Natural killer cell (primary cell): ENCODE measurements around the gene HYAL1. TPM values are rescaled to one million over a fixed set of nuclear protein-coding genes. Genes with fewer than 3 reads are reported as not detected.

Experiments used
- ATAC-seq, 3 donors: fragments of 150-1000 bp in 2 of 3; fragments of 200-7000 bp in 1 of 3; cut with Tn5 transposase; 1 replicate in 1 of 3; 2 replicates in 2 of 3; pipeline ENCODE4 v1.10.0; 2021; ENCODE audit warnings: mild to moderate bottlenecking in 2 of 3, moderate library complexity in 2 of 3
- DNase-seq, 2 donors: peaks; one replicate each; pipeline versions ENCODE4 v3.0.0 to v3.0.0-alpha.2; 2013 to 2021; ENCODE audit warnings: mixed read lengths in 1 of 2
- H3K27ac ChIP-seq: one replicate; pipeline ENCODE4 v1.5.1; 2013; ENCODE audit warnings: mild to moderate bottlenecking, low read length
- H3K27me3 ChIP-seq: one replicate; pipeline ENCODE4 v1.6.1; 2013; ENCODE audit warnings: low read length; ENCODE audit not compliant: control insufficient read depth, insufficient read depth
- H3K36me3 ChIP-seq: one replicate; pipeline ENCODE4 v1.6.1; 2013; ENCODE audit warnings: low read length; ENCODE audit not compliant: control insufficient read depth, insufficient read depth
- H3K4me1 ChIP-seq: one replicate; pipeline ENCODE4 v1.6.1; 2013; ENCODE audit warnings: low read length; ENCODE audit not compliant: control insufficient read depth, insufficient read depth
- H3K4me3 ChIP-seq: one replicate; pipeline ENCODE4 v1.5.1; 2013; ENCODE audit warnings: low read length
- H3K9me3 ChIP-seq: one replicate; pipeline ENCODE4 v1.6.1; 2013; ENCODE audit warnings: low read length; ENCODE audit not compliant: control insufficient read depth, insufficient read depth
- H3K27ac Mint-ChIP-seq, 2 donors: one replicate each; pipeline ENCODE4 v1.8.0; 2022; ENCODE audit warnings: mild to moderate bottlenecking in 2 of 2, mixed read lengths in 2 of 2, moderate library complexity in 1 of 2
- H3K27me3 Mint-ChIP-seq, 2 donors: one replicate each; pipeline ENCODE4 v1.8.0; 2022; ENCODE audit warnings: low read depth in 2 of 2, mixed read lengths in 2 of 2
- H3K36me3 Mint-ChIP-seq: one replicate; pipeline ENCODE4 v1.8.0; 2022; ENCODE audit warnings: mixed read lengths
- H3K4me1 Mint-ChIP-seq, 2 donors: one replicate each; pipeline ENCODE4 v1.8.0; 2022; ENCODE audit warnings: mixed read lengths in 2 of 2
- H3K4me3 Mint-ChIP-seq: one replicate; pipeline ENCODE4 v1.8.0; 2022; ENCODE audit warnings: mild to moderate bottlenecking, moderate library complexity, mixed read lengths
- H3K9me3 Mint-ChIP-seq, 2 donors: one replicate each; pipeline ENCODE4 v1.8.0; 2022; ENCODE audit warnings: mixed read lengths in 2 of 2
- CTCF ChIP-seq: fragments of 200-600 bp; IDR thresholded peaks from one replicate; pipeline ENCODE4 v1.8.0; 2022; ENCODE audit warnings: antibody characterized with exemption
- WGBS: methylation state at CpG from one replicate; pipeline ENCODE4 v1.1.7; 2013; ENCODE audit warnings: missing lambda C conversion rate; ENCODE audit not compliant: insufficient coverage; 5-methylcytosine and 5-hydroxymethylcytosine counted together
- intact Hi-C: fragments of 100-400 bp; cut with micrococcal nuclease; formaldehyde crosslinking; loops from one replicate; pipeline ENCODE4 v1.14.2; 2022
- total RNA-seq, 4 donors: library from RNA; stranded (reverse); fragments of 120-200 nt in 1 of 4; gene quantifications; one replicate each; pipeline versions ENCODE4 v1.2.3 to v1.2.4, GENCODE V29; 2013 to 2022

HYAL1 gene
- total RNA-seq, 3 donors from 2014 or later (not counting 1 experiment from before 2014, with no cell fraction given), result 0.82 to 1.2 TPM; not detected in 1

GRCh38 chr3:50261505-50261904, 41.9 kb downstream of the HYAL1 start:
- H3K4me1 ChIP-seq, result peaks cover 19% of the 10 kb centered on the region
- intact Hi-C loops, result no loop called here
- H3K4me3 ChIP-seq, result no peak overlapping the region
- no peaks in the 10 kb centered on the region for H3K36me3 Mint-ChIP-seq
- 92% methylated on average over 1 of the region's 2 CpGs for WGBS
- no peaks in the 10 kb centered on the region for H3K9me3 Mint-ChIP-seq
- no peaks in the 10 kb centered on the region for H3K27me3 ChIP-seq
- H3K9me3 ChIP-seq, result no peaks in the 10 kb centered on the region
- H3K27ac ChIP-seq, result no peak overlapping the region
- peaks cover 0 to 3% of the 10 kb centered on the region in 2 donors for H3K27me3 Mint-ChIP-seq
- peaks cover 26% of the 10 kb centered on the region for H3K36me3 ChIP-seq
- TF ChIP-seq CTCF, result no peak
- H3K4me1 Mint-ChIP-seq, result peaks cover 5 to 15% of the 10 kb centered on the region in 2 donors
- H3K4me3 Mint-ChIP-seq, result no peak overlapping the region
- ATAC-seq, result no peak
- DNase-seq, result no peak
- H3K27ac Mint-ChIP-seq, result peak overlapping the region in 1 of 2 donors; percentile 84

- WGBS, result 92% methylated on average over 5 of the region's 5 CpGs
- H3K4me1 Mint-ChIP-seq, result peaks cover 5 to 16% of the 10 kb centered on the region in 2 donors
- peak overlapping the region in 1 of 2 donors; percentile 84 for H3K27ac Mint-ChIP-seq
- no peaks in the 10 kb centered on the region for H3K36me3 Mint-ChIP-seq
- H3K36me3 ChIP-seq, result peaks cover 31% of the 10 kb centered on the region
- H3K27ac ChIP-seq, result no peak overlapping the region
- ATAC-seq (no peak), DNase-seq (no peak)
- no peaks in the 10 kb centered on the region for H3K9me3 Mint-ChIP-seq
- no peak overlapping the region for H3K4me3 Mint-ChIP-seq
- peaks cover 19% of the 10 kb centered on the region for H3K4me1 ChIP-seq
- H3K4me3 ChIP-seq, result no peak overlapping the region
- H3K27me3 ChIP-seq, result no peaks in the 10 kb centered on the region
- H3K27me3 Mint-ChIP-seq, result peaks cover 0 to 3% of the 10 kb centered on the region in 2 donors
- intact Hi-C loops, result loop anchor here (1.0 kb wide), 3 partner anchors 15 to 34 kb away; partner anchors contain the start of gene IFRD2
- H3K9me3 ChIP-seq, result no peaks in the 10 kb centered on the region
- TF ChIP-seq CTCF, result no peak
Measured at GRCh38 chr3:50260942-50261441, 42.4 kb downstream of the HYAL1 start.

GRCh38 chr3:50260027-50260941, 43.1 kb downstream of the HYAL1 start:
- H3K27ac Mint-ChIP-seq, result peak overlapping the region; percentile 71 to 84
- peak overlapping the region; percentile 44 for H3K4me3 ChIP-seq
- ATAC-seq, result peak; percentile 95 to 98 (median 95)
- no peaks in the 10 kb centered on the region for H3K27me3 ChIP-seq
- no peaks in the 10 kb centered on the region for H3K36me3 Mint-ChIP-seq
- 3% methylated on average over 70 of the region's 70 CpGs for WGBS
- peaks cover 5 to 16% of the 10 kb centered on the region in 2 donors for H3K4me1 Mint-ChIP-seq
- peaks cover 20% of the 10 kb centered on the region for H3K4me1 ChIP-seq
- TF ChIP-seq CTCF, result peak; percentile 92
- DNase-seq, result peak; percentile 92
- peak overlapping the region; percentile 77 for H3K27ac ChIP-seq
- H3K9me3 ChIP-seq, result no peaks in the 10 kb centered on the region
- intact Hi-C loops, result loop anchor here (1.0 kb wide), 3 partner anchors 14 to 33 kb away; partner anchors contain the start of gene IFRD2
- no peaks in the 10 kb centered on the region for H3K27me3 Mint-ChIP-seq
- no peaks in the 10 kb centered on the region for H3K9me3 Mint-ChIP-seq
- peaks cover 35% of the 10 kb centered on the region for H3K36me3 ChIP-seq
- H3K4me3 Mint-ChIP-seq, result peak overlapping the region; percentile 77
